Natural killer cell (primary cell): ENCODE measurements around the gene CPT1A. TPM values are rescaled to one million over a fixed set of nuclear protein-coding genes. Genes with fewer than 3 reads are reported as not detected.

Experiments used
- ATAC-seq, 3 donors: fragments of 150-1000 bp in 2 of 3; fragments of 200-7000 bp in 1 of 3; cut with Tn5 transposase; 1 replicate in 1 of 3; 2 replicates in 2 of 3; pipeline ENCODE4 v1.10.0; 2021; ENCODE audit warnings: mild to moderate bottlenecking in 2 of 3, moderate library complexity in 2 of 3
- DNase-seq, 2 donors: peaks; one replicate each; pipeline versions ENCODE4 v3.0.0 to v3.0.0-alpha.2; 2013 to 2021; ENCODE audit warnings: mixed read lengths in 1 of 2
- H3K27ac ChIP-seq: one replicate; pipeline ENCODE4 v1.5.1; 2013; ENCODE audit warnings: mild to moderate bottlenecking, low read length
- H3K27me3 ChIP-seq: one replicate; pipeline ENCODE4 v1.6.1; 2013; ENCODE audit warnings: low read length; ENCODE audit not compliant: control insufficient read depth, insufficient read depth
- H3K36me3 ChIP-seq: one replicate; pipeline ENCODE4 v1.6.1; 2013; ENCODE audit warnings: low read length; ENCODE audit not compliant: control insufficient read depth, insufficient read depth
- H3K4me1 ChIP-seq: one replicate; pipeline ENCODE4 v1.6.1; 2013; ENCODE audit warnings: low read length; ENCODE audit not compliant: control insufficient read depth, insufficient read depth
- H3K4me3 ChIP-seq: one replicate; pipeline ENCODE4 v1.5.1; 2013; ENCODE audit warnings: low read length
- H3K9me3 ChIP-seq: one replicate; pipeline ENCODE4 v1.6.1; 2013; ENCODE audit warnings: low read length; ENCODE audit not compliant: control insufficient read depth, insufficient read depth
- H3K27ac Mint-ChIP-seq, 2 donors: one replicate each; pipeline ENCODE4 v1.8.0; 2022; ENCODE audit warnings: mild to moderate bottlenecking in 2 of 2, mixed read lengths in 2 of 2, moderate library complexity in 1 of 2
- H3K27me3 Mint-ChIP-seq, 2 donors: one replicate each; pipeline ENCODE4 v1.8.0; 2022; ENCODE audit warnings: low read depth in 2 of 2, mixed read lengths in 2 of 2
- H3K36me3 Mint-ChIP-seq: one replicate; pipeline ENCODE4 v1.8.0; 2022; ENCODE audit warnings: mixed read lengths
- H3K4me1 Mint-ChIP-seq, 2 donors: one replicate each; pipeline ENCODE4 v1.8.0; 2022; ENCODE audit warnings: mixed read lengths in 2 of 2
- H3K4me3 Mint-ChIP-seq: one replicate; pipeline ENCODE4 v1.8.0; 2022; ENCODE audit warnings: mild to moderate bottlenecking, moderate library complexity, mixed read lengths
- H3K9me3 Mint-ChIP-seq, 2 donors: one replicate each; pipeline ENCODE4 v1.8.0; 2022; ENCODE audit warnings: mixed read lengths in 2 of 2
- CTCF ChIP-seq: fragments of 200-600 bp; IDR thresholded peaks from one replicate; pipeline ENCODE4 v1.8.0; 2022; ENCODE audit warnings: antibody characterized with exemption
- WGBS: methylation state at CpG from one replicate; pipeline ENCODE4 v1.1.7; 2013; ENCODE audit warnings: missing lambda C conversion rate; ENCODE audit not compliant: insufficient coverage; 5-methylcytosine and 5-hydroxymethylcytosine counted together
- intact Hi-C: fragments of 100-400 bp; cut with micrococcal nuclease; formaldehyde crosslinking; loops from one replicate; pipeline ENCODE4 v1.14.2; 2022
- total RNA-seq, 4 donors: library from RNA; stranded (reverse); fragments of 120-200 nt in 1 of 4; gene quantifications; one replicate each; pipeline versions ENCODE4 v1.2.3 to v1.2.4, GENCODE V29; 2013 to 2022

The CPT1A gene
- total RNA-seq, 3 donors from 2014 or later (not counting 1 experiment from before 2014, with no cell fraction given), result 70.3 to 129 (median 100) TPM

GRCh38 chr11:68882391-68882790, 40.7 kb upstream of the CPT1A start:
- Mint-ChIP-seq H3K4me3 (no peak overlapping the region), H3K27ac (no peak overlapping the region), H3K27me3 (no peaks in the 10 kb centered on the region), H3K9me3 (no peaks in the 10 kb centered on the region), H3K4me1 (no peaks in the 10 kb centered on the region), H3K36me3 (no peaks in the 10 kb centered on the region)
- Histone ChIP-seq H3K9me3 (no peaks in the 10 kb centered on the region), H3K4me1 (no peaks in the 10 kb centered on the region), H3K27me3 (no peaks in the 10 kb centered on the region), H3K4me3 (no peak overlapping the region), H3K36me3 (no peaks in the 10 kb centered on the region), H3K27ac (no peak overlapping the region)
- ATAC-seq (no peak), DNase-seq (no peak)
- WGBS, result 93% methylated on average over 11 of the region's 13 CpGs
- intact Hi-C loops, result no loop called here
- no peak for TF ChIP-seq CTCF

- Mint-ChIP-seq H3K27ac (no peak overlapping the region), H3K27me3 (no peaks in the 10 kb centered on the region), H3K4me1 (no peaks in the 10 kb centered on the region), H3K9me3 (no peaks in the 10 kb centered on the region), H3K36me3 (no peaks in the 10 kb centered on the region), H3K4me3 (no peak overlapping the region)
- no peak for TF ChIP-seq CTCF
- ATAC-seq (no peak), DNase-seq (no peak)
- 94% methylated on average over 2 of the region's 2 CpGs for WGBS
- intact Hi-C loops, result no loop called here
- Histone ChIP-seq H3K36me3 (no peaks in the 10 kb centered on the region), H3K27ac (no peak overlapping the region), H3K27me3 (no peaks in the 10 kb centered on the region), H3K4me1 (no peaks in the 10 kb centered on the region), H3K9me3 (no peaks in the 10 kb centered on the region), H3K4me3 (no peak overlapping the region)
These were observed 39.6 kb upstream of the CPT1A start for GRCh38 chr11:68881320-68881719.

GRCh38 chr11:68880851-68881250, 39.1 kb upstream of the CPT1A start:
- no peak for TF ChIP-seq CTCF
- Histone ChIP-seq H3K36me3 (no peaks in the 10 kb centered on the region), H3K4me3 (no peak overlapping the region), H3K27me3 (no peaks in the 10 kb centered on the region), H3K27ac (no peak overlapping the region), H3K4me1 (no peaks in the 10 kb centered on the region), H3K9me3 (no peaks in the 10 kb centered on the region)
- intact Hi-C loops, result no loop called here
- H3K4me3 Mint-ChIP-seq, result no peak overlapping the region
- no peak overlapping the region for H3K27ac Mint-ChIP-seq
- no peaks in the 10 kb centered on the region for H3K27me3 Mint-ChIP-seq
- ATAC-seq (no peak), DNase-seq (no peak)
- H3K36me3 Mint-ChIP-seq, result no peaks in the 10 kb centered on the region
- no peaks in the 10 kb centered on the region for H3K9me3 Mint-ChIP-seq
- WGBS, result 95% methylated on average over 5 of the region's 5 CpGs
- no peaks in the 10 kb centered on the region for H3K4me1 Mint-ChIP-seq

DNA sequence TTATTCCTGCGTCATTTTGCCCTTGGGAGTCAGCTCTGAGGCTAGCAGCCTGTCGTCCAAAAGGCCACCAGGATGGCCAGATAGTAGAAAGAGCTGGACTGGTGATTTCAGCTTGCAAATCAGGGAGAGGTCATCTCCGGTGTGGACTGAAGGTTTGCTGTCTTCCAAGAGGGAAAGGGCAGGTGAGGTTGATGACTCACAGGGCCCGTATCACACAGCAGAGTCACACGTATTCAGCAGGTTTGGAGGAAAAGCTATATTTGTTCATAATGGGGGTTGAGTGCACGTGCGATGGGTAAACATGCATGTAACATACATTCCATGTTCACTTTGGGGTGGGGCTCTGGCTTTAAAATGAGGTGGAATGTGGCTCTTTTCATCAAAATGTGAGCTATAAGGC, 36.3 kb upstream of the CPT1A start:
- Histone ChIP-seq H3K27ac (no peak overlapping the region), H3K9me3 (no peaks in the 10 kb centered on the region), H3K4me1 (no peaks in the 10 kb centered on the region), H3K36me3 (no peaks in the 10 kb centered on the region), H3K27me3 (no peaks in the 10 kb centered on the region), H3K4me3 (no peak overlapping the region)
- Mint-ChIP-seq H3K9me3 (no peaks in the 10 kb centered on the region), H3K27me3 (no peaks in the 10 kb centered on the region), H3K4me3 (no peak overlapping the region), H3K36me3 (no peaks in the 10 kb centered on the region), H3K27ac (no peak overlapping the region), H3K4me1 (no peaks in the 10 kb centered on the region)
- intact Hi-C loops, result no loop called here
- DNase-seq, result no peak
- no peak for TF ChIP-seq CTCF
- ATAC-seq, result no peak
- WGBS, result 86% methylated on average over 7 of the region's 7 CpGs
